ENCODE data around the gene NOCT.

DNA sequence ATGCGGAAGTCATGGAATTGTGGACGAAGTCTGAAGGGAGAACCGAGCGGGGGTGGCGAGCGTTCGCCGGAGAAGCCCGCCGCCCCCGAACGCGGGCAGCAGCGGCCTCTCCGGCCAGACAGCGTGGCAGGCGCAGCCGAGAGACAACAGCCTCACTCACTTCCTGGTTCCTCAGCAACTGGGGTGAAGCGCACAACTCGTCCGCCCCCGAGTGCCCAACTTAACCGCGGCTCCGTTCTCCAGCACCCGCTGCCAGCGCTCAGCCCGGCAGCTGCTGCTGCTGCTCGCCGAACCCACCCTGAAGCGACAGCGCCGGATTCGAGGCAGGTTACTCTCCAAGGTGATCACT lies 68.0 kb downstream of the NOCT start:
- TF ChIP-seq, protein P1, sequence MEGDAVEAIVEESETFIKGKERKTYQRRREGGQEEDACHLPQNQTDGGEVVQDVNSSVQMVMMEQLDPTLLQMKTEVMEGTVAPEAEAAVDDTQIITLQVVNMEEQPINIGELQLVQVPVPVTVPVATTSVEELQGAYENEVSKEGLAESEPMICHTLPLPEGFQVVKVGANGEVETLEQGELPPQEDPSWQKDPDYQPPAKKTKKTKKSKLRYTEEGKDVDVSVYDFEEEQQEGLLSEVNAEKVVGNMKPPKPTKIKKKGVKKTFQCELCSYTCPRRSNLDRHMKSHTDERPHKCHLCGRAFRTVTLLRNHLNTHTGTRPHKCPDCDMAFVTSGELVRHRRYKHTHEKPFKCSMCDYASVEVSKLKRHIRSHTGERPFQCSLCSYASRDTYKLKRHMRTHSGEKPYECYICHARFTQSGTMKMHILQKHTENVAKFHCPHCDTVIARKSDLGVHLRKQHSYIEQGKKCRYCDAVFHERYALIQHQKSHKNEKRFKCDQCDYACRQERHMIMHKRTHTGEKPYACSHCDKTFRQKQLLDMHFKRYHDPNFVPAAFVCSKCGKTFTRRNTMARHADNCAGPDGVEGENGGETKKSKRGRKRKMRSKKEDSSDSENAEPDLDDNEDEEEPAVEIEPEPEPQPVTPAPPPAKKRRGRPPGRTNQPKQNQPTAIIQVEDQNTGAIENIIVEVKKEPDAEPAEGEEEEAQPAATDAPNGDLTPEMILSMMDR (IDR thresholded peaks at IDR 0.05; ENCODE audit: extremely low read depth in 1 of 2, insufficient read depth in 1 of 2, low read depth in 1 of 2, low read length in 2 of 2) = peak in 1 of 2 donors; percentile 49
- TF ChIP-seq EZH2 (IDR thresholded peaks at IDR 0.05; ENCODE audit: borderline replicate concordance, low read depth, low read length, severe bottlenecking) (no peak), POLR2A (IDR thresholded peaks at IDR 0.05; ENCODE audit: low read depth, low read length) (no peak), POLR2AphosphoS5 (IDR thresholded peaks at IDR 0.05; ENCODE audit: insufficient read depth, low read depth, low read length) (no peak), JUN (IDR thresholded peaks at IDR 0.05; ENCODE audit: borderline replicate concordance, insufficient read depth, insufficient read length, low read depth) (no peak)
- TF ChIP-seq, protein P2, sequence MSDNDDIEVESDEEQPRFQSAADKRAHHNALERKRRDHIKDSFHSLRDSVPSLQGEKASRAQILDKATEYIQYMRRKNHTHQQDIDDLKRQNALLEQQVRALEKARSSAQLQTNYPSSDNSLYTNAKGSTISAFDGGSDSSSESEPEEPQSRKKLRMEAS (IDR thresholded peaks at IDR 0.05; ENCODE audit: insufficient read depth, insufficient read length) = peak; percentile 7

Data from endothelial cell of umbilical vein (primary cell).